ENCODE measurements around the gene SMIM3.
"Not testable (repeated sequence)": the region's sequence is repeated elsewhere in the genome, so short reads cannot be mapped to it uniquely, and the experiment has no call there.

The SMIM3 gene

GRCh38 chr5:150765799-150766169 lies 12.8 kb upstream of the SMIM3 start:
- DNase-seq: no peak

GRCh38 chr5:150766251-150766650 lies 12.3 kb upstream of the SMIM3 start:
- DNase-seq: no peak

- DNase-seq: no peak
Measured at GRCh38 chr5:150771034-150771795, 7.3 kb upstream of the SMIM3 start.

GRCh38 chr5:150774145-150774544 lies 4.4 kb upstream of the SMIM3 start:
- no peak for DNase-seq

- DNase-seq: no peak
Measured at GRCh38 chr5:150777685-150778084, 872 bp upstream of the SMIM3 start.

GRCh38 chr5:150778088-150778516 lies 455 bp upstream of the SMIM3 start:
- DNase-seq: no peak

GRCh38 chr5:150779397-150780186 lies 1.0 kb downstream of the SMIM3 start:
- DNase-seq: no peak

- no peak for DNase-seq
Measured at GRCh38 chr5:150780187-150780692, 1.7 kb downstream of the SMIM3 start.

GRCh38 chr5:150780816-150781221 lies 2.3 kb downstream of the SMIM3 start:
- no peak for DNase-seq

GRCh38 chr5:150781706-150782614 lies 3.4 kb downstream of the SMIM3 start:
- peak; percentile 59 for DNase-seq

GRCh38 chr5:150782850-150783249 lies 4.3 kb downstream of the SMIM3 start:
- DNase-seq: no peak

GRCh38 chr5:150783422-150783928 lies 4.9 kb downstream of the SMIM3 start:
- peak; percentile 13 for DNase-seq

GRCh38 chr5:150785950-150786349 lies 7.4 kb downstream of the SMIM3 start:
- no peak for DNase-seq

- no peak for DNase-seq
Measured at GRCh38 chr5:150786876-150787275, 8.3 kb downstream of the SMIM3 start.

GRCh38 chr5:150787656-150788055 lies 9.1 kb downstream of the SMIM3 start:
- DNase-seq: no peak

GRCh38 chr5:150788977-150789376 lies 10.4 kb downstream of the SMIM3 start:
- no peak for DNase-seq

GRCh38 chr5:150789450-150789849 lies 10.9 kb downstream of the SMIM3 start:
- no peak for DNase-seq

- DNase-seq: peak; percentile 81
Measured at GRCh38 chr5:150789943-150790611, 11.5 kb downstream of the SMIM3 start.

GRCh38 chr5:150791536-150791935 lies 13.0 kb downstream of the SMIM3 start:
- DNase-seq: no peak

GRCh38 chr5:150793423-150793888 lies 14.9 kb downstream of the SMIM3 start:
- DNase-seq: not testable (repeated sequence)

- DNase-seq: no peak
Measured at GRCh38 chr5:150794927-150795326, 16.4 kb downstream of the SMIM3 start.

GRCh38 chr5:150797384-150797783 lies 18.8 kb downstream of the SMIM3 start:
- DNase-seq: no peak

Measured in T1000 (cell line).